ENCODE data around the gene MAP7D2.

Gene MAP7D2

GRCh38 chrX:19990151-19990555, 126.6 kb downstream of the MAP7D2 start:
- Histone ChIP-seq H2AFZ (ENCODE audit: low read depth, low read length) (peak overlapping the region; percentile 69), H3K79me2 (ENCODE audit: insufficient read depth, low read length) (peaks cover 25% of the 10 kb centered on the region)
- DNase-seq, result no peak

GRCh38 chrX:19987856-19988255, 128.9 kb downstream of the MAP7D2 start:
- H3K9me3 ChIP-seq (ENCODE audit: insufficient read depth, low read length, severe bottlenecking), result no peaks in the 10 kb centered on the region
- no peak overlapping the region for H3K4me2 ChIP-seq (ENCODE audit: insufficient read depth, low read length)
- no peak overlapping the region for H3K4me3 ChIP-seq (ENCODE audit: low read depth in 1 of 2, low read length in 2 of 2)
- TF ChIP-seq EZH2 (IDR thresholded peaks at IDR 0.05; ENCODE audit: borderline replicate concordance, low read depth, low read length, severe bottlenecking) (no peak), CTCF (IDR thresholded peaks at IDR 0.05; ENCODE audit: borderline replicate concordance, extremely low read depth, low read length, poor library complexity, severe bottlenecking) (no peak)
- H2AFZ ChIP-seq (ENCODE audit: low read depth, low read length), result no peak overlapping the region
- DNase-seq (no peak), ATAC-seq (ENCODE audit: insufficient read depth, low read depth) (no peak)
- H3K36me3 ChIP-seq (ENCODE audit: insufficient read depth, low read length), result no peaks in the 10 kb centered on the region
- H3K79me2 ChIP-seq (ENCODE audit: insufficient read depth, low read length), result peaks cover 26% of the 10 kb centered on the region
- no peaks in the 10 kb centered on the region for H3K27me3 ChIP-seq (ENCODE audit: insufficient read depth, low read length, poor library complexity)
- no peaks in the 10 kb centered on the region for H4K20me1 ChIP-seq (ENCODE audit: insufficient read depth, low read length)
- no peak overlapping the region for H3K27ac ChIP-seq (ENCODE audit: low read length)
- no peak overlapping the region for H3K9ac ChIP-seq (ENCODE audit: low read depth, low read length)
- peaks cover 21% of the 10 kb centered on the region for H3K4me1 ChIP-seq (ENCODE audit: insufficient read depth, low read length)

More at GRCh38 chrX:19990151-19990555, 126.6 kb downstream of the MAP7D2 start:
- H4K20me1 ChIP-seq (ENCODE audit: insufficient read depth, low read length), result no peaks in the 10 kb centered on the region
- ATAC-seq (ENCODE audit: insufficient read depth, low read depth), result peak; percentile 25
- H3K27me3 ChIP-seq (ENCODE audit: insufficient read depth, low read length, poor library complexity), result no peaks in the 10 kb centered on the region
- peak overlapping the region; percentile 50 to 77 for H3K4me3 ChIP-seq (ENCODE audit: low read depth in 1 of 2, low read length in 2 of 2)
- H3K9ac ChIP-seq (ENCODE audit: low read depth, low read length), result peak overlapping the region; percentile 62
- H3K4me1 ChIP-seq (ENCODE audit: insufficient read depth, low read length), result peaks cover 21% of the 10 kb centered on the region
- peak overlapping the region; percentile 85 for H3K4me2 ChIP-seq (ENCODE audit: insufficient read depth, low read length)
- H3K9me3 ChIP-seq (ENCODE audit: insufficient read depth, low read length, severe bottlenecking), result no peaks in the 10 kb centered on the region
- no peak for TF ChIP-seq EZH2 (IDR thresholded peaks at IDR 0.05; ENCODE audit: borderline replicate concordance, low read depth, low read length, severe bottlenecking)
- no peak for TF ChIP-seq CTCF (IDR thresholded peaks at IDR 0.05; ENCODE audit: borderline replicate concordance, extremely low read depth, low read length, poor library complexity, severe bottlenecking)
- peak overlapping the region; percentile 57 for H3K27ac ChIP-seq (ENCODE audit: low read length)
- no peaks in the 10 kb centered on the region for H3K36me3 ChIP-seq (ENCODE audit: insufficient read depth, low read length)

GRCh38 chrX:19986531-19986930, 130.2 kb downstream of the MAP7D2 start:
- H3K4me3 ChIP-seq (ENCODE audit: low read depth in 1 of 2, low read length in 2 of 2), result no peak overlapping the region
- H3K4me2 ChIP-seq (ENCODE audit: insufficient read depth, low read length), result no peak overlapping the region
- DNase-seq, result no peak
- H4K20me1 ChIP-seq (ENCODE audit: insufficient read depth, low read length), result no peaks in the 10 kb centered on the region
- H3K36me3 ChIP-seq (ENCODE audit: insufficient read depth, low read length), result no peaks in the 10 kb centered on the region
- TF ChIP-seq CTCF (IDR thresholded peaks at IDR 0.05; ENCODE audit: borderline replicate concordance, extremely low read depth, low read length, poor library complexity, severe bottlenecking) (no peak), EZH2 (IDR thresholded peaks at IDR 0.05; ENCODE audit: borderline replicate concordance, low read depth, low read length, severe bottlenecking) (no peak)
- peaks cover 26% of the 10 kb centered on the region for H3K79me2 ChIP-seq (ENCODE audit: insufficient read depth, low read length)
- H3K9ac ChIP-seq (ENCODE audit: low read depth, low read length), result no peak overlapping the region
- no peaks in the 10 kb centered on the region for H3K27me3 ChIP-seq (ENCODE audit: insufficient read depth, low read length, poor library complexity)
- no peak for ATAC-seq (ENCODE audit: insufficient read depth, low read depth)
- H2AFZ ChIP-seq (ENCODE audit: low read depth, low read length), result no peak overlapping the region
- no peaks in the 10 kb centered on the region for H3K9me3 ChIP-seq (ENCODE audit: insufficient read depth, low read length, severe bottlenecking)
- H3K27ac ChIP-seq (ENCODE audit: low read length), result no peak overlapping the region
- H3K4me1 ChIP-seq (ENCODE audit: insufficient read depth, low read length), result peaks cover 19% of the 10 kb centered on the region

GRCh38 chrX:19981947-19982346, 134.8 kb downstream of the MAP7D2 start:
- no peak overlapping the region for H3K27ac ChIP-seq (ENCODE audit: low read length)
- H3K27me3 ChIP-seq (ENCODE audit: insufficient read depth, low read length, poor library complexity), result no peaks in the 10 kb centered on the region
- peaks cover 6% of the 10 kb centered on the region for H3K9me3 ChIP-seq (ENCODE audit: insufficient read depth, low read length, severe bottlenecking)
- peaks cover 11% of the 10 kb centered on the region; the same call in 1 of the 2 replicates for H3K79me2 ChIP-seq (ENCODE audit: insufficient read depth, low read length)
- H4K20me1 ChIP-seq (ENCODE audit: insufficient read depth, low read length), result no peaks in the 10 kb centered on the region
- no peak for TF ChIP-seq EZH2 (IDR thresholded peaks at IDR 0.05; ENCODE audit: borderline replicate concordance, low read depth, low read length, severe bottlenecking)
- TF ChIP-seq CTCF (IDR thresholded peaks at IDR 0.05; ENCODE audit: borderline replicate concordance, extremely low read depth, low read length, poor library complexity, severe bottlenecking), result no peak
- H2AFZ ChIP-seq (ENCODE audit: low read depth, low read length), result no peak overlapping the region
- H3K9ac ChIP-seq (ENCODE audit: low read depth, low read length), result no peak overlapping the region
- H3K4me2 ChIP-seq (ENCODE audit: insufficient read depth, low read length), result no peak overlapping the region
- no peak for ATAC-seq (ENCODE audit: insufficient read depth, low read depth)
- DNase-seq, result no peak
- H3K4me1 ChIP-seq (ENCODE audit: insufficient read depth, low read length), result no peaks in the 10 kb centered on the region
- H3K4me3 ChIP-seq (ENCODE audit: low read depth in 1 of 2, low read length in 2 of 2), result no peak overlapping the region
- H3K36me3 ChIP-seq (ENCODE audit: insufficient read depth, low read length), result peaks cover 3% of the 10 kb centered on the region; the same call in 1 of the 2 replicates

Measured in DND-41 (cell line).